ENCODE measurements around the gene ATG7.

Gene ATG7

GRCh38 chr3:11238060-11238459, 34.1 kb upstream of the ATG7 start:
- no peak for TF ChIP-seq POLR2AphosphoS5 (IDR thresholded peaks at IDR 0.05; ENCODE audit: low read depth)
- no peak for TF ChIP-seq GABPA (IDR thresholded peaks at IDR 0.05; ENCODE audit: low read depth)
- TF ChIP-seq CTCF (IDR thresholded peaks at IDR 0.05; ENCODE audit: insufficient read depth, low read length) = no peak
- no peak for TF ChIP-seq SPI1 (IDR thresholded peaks at IDR 0.05; ENCODE audit: borderline replicate concordance, low read depth)
- no peak for TF ChIP-seq REST (IDR thresholded peaks at IDR 0.05; ENCODE audit: insufficient replicate concordance, low read depth)
- DNase-seq (ENCODE audit: low read depth in 1 of 2, low spot score in 1 of 2) = no peak
- H3K4me3 ChIP-seq (replicated peaks; ENCODE audit: insufficient read depth, low read length) = no peak overlapping the region
- no peak overlapping the region for H3K27ac ChIP-seq (replicated peaks)
- no peaks in the 10 kb centered on the region for H3K27me3 ChIP-seq (ENCODE audit: insufficient read depth, poor library complexity, severe bottlenecking)

- Histone ChIP-seq H3K27me3 (ENCODE audit: insufficient read depth, poor library complexity, severe bottlenecking) (no peaks in the 10 kb centered on the region), H3K27ac (replicated peaks) (no peak overlapping the region)
- DNase-seq (ENCODE audit: low read depth in 1 of 2, low spot score in 1 of 2) = no peak
These were observed 33.3 kb upstream of the ATG7 start for GRCh38 chr3:11238880-11239279.

GRCh38 chr3:11239796-11240195, 32.4 kb upstream of the ATG7 start:
- no peak for DNase-seq (ENCODE audit: low read depth in 1 of 2, low spot score in 1 of 2)
- H3K27ac ChIP-seq (replicated peaks) = no peak overlapping the region

More at GRCh38 chr3:11238880-11239279, 33.3 kb upstream of the ATG7 start:
- H3K4me3 ChIP-seq (replicated peaks; ENCODE audit: insufficient read depth, low read length) = no peak overlapping the region
- TF ChIP-seq REST (IDR thresholded peaks at IDR 0.05; ENCODE audit: insufficient replicate concordance, low read depth) (no peak), CTCF (IDR thresholded peaks at IDR 0.05; ENCODE audit: insufficient read depth, low read length) (no peak), SPI1 (IDR thresholded peaks at IDR 0.05; ENCODE audit: borderline replicate concordance, low read depth) (no peak), GABPA (IDR thresholded peaks at IDR 0.05; ENCODE audit: low read depth) (no peak), POLR2AphosphoS5 (IDR thresholded peaks at IDR 0.05; ENCODE audit: low read depth) (no peak)

DNA sequence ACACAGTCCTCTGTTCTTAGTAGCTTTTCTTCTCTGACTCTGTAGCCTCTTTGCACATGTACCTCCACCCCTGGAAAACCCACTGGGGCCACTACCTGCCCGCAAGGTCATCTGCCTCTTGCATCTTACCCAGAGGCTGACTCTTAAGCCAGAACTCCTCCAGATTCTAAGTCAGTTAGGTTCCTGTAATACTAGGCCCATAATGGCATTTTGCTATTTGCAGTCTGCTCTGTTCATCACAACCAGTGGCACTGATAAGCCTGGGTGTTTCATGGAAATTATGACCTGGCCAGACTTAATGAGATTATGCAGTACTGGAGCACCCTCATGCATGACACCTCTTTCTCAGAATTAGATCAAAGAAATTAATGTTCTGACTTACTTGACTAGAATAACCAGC, 31.7 kb upstream of the ATG7 start:
- no peak for TF ChIP-seq POLR2AphosphoS5 (IDR thresholded peaks at IDR 0.05; ENCODE audit: low read depth)
- no peak for TF ChIP-seq REST (IDR thresholded peaks at IDR 0.05; ENCODE audit: insufficient replicate concordance, low read depth)
- TF ChIP-seq SPI1 (IDR thresholded peaks at IDR 0.05; ENCODE audit: borderline replicate concordance, low read depth) = no peak
- no peaks in the 10 kb centered on the region for H3K27me3 ChIP-seq (ENCODE audit: insufficient read depth, poor library complexity, severe bottlenecking)
- no peak overlapping the region for H3K27ac ChIP-seq (replicated peaks)
- no peak overlapping the region for H3K4me3 ChIP-seq (replicated peaks; ENCODE audit: insufficient read depth, low read length)
- no peak for DNase-seq (ENCODE audit: low read depth in 1 of 2, low spot score in 1 of 2)

More at GRCh38 chr3:11239796-11240195, 32.4 kb upstream of the ATG7 start:
- H3K27me3 ChIP-seq (ENCODE audit: insufficient read depth, poor library complexity, severe bottlenecking) = no peaks in the 10 kb centered on the region
- no peak for TF ChIP-seq GABPA (IDR thresholded peaks at IDR 0.05; ENCODE audit: low read depth)
- no peak overlapping the region for H3K4me3 ChIP-seq (replicated peaks; ENCODE audit: insufficient read depth, low read length)

All from HL-60 (cell line).